ENCODE data around the gene STAMBP.
"Not testable (repeated sequence)": the region's sequence is repeated elsewhere in the genome, so short reads cannot be mapped to it uniquely, and the experiment has no call there.

STAMBP gene

GRCh38 chr2:73828818-73829570, at the start of gene STAMBP:
TSS of gene STAMBP (plus strand) at chr2:73828961. CDS start at chr2:73830857, 1,896 bp downstream.
- DNase-seq = peak; percentile 98

- DNase-seq = peak; percentile 98
These were observed 49.1 kb upstream of the STAMBP start, which contains the start of gene DUSP11 for GRCh38 chr2:73779467-73780236. TSS of gene DUSP11 (minus strand) at chr2:73780103. CDS start at chr2:73779974, 129 bp downstream.

- DNase-seq = no peak
These were observed 48.6 kb upstream of the STAMBP start for GRCh38 chr2:73780237-73780582.

- DNase-seq = peak; percentile 71
These were observed 45.4 kb upstream of the STAMBP start for GRCh38 chr2:73783402-73783801.

- not testable (repeated sequence) for DNase-seq
These were observed 44.9 kb upstream of the STAMBP start, which contains the start of gene C2orf78 for GRCh38 chr2:73783883-73784282. TSS of gene C2orf78 (plus strand) at chr2:73784183. CDS start at chr2:73784310, 127 bp downstream.

GRCh38 chr2:73811878-73812277, 16.9 kb upstream of the STAMBP start:
- no peak for DNase-seq

GRCh38 chr2:73812635-73813034, 16.1 kb upstream of the STAMBP start:
- DNase-seq = no peak

GRCh38 chr2:73818296-73818695, 10.5 kb upstream of the STAMBP start:
- no peak for DNase-seq

- DNase-seq = no peak
These were observed 7.5 kb upstream of the STAMBP start for GRCh38 chr2:73821227-73821626.

GRCh38 chr2:73821669-73822068, 7.1 kb upstream of the STAMBP start:
- DNase-seq = no peak

- no peak for DNase-seq
These were observed 6.5 kb upstream of the STAMBP start for GRCh38 chr2:73822276-73822675.

GRCh38 chr2:73822991-73823390, 5.8 kb upstream of the STAMBP start:
- no peak for DNase-seq

GRCh38 chr2:73823416-73823815, 5.3 kb upstream of the STAMBP start:
- no peak for DNase-seq

- no peak for DNase-seq
These were observed 4.7 kb upstream of the STAMBP start for GRCh38 chr2:73823916-73824523.

GRCh38 chr2:73825408-73825807, 3.4 kb upstream of the STAMBP start:
- no peak for DNase-seq

- no peak for DNase-seq
These were observed 1.7 kb upstream of the STAMBP start for GRCh38 chr2:73827018-73827417.

- no peak for DNase-seq
These were observed 937 bp upstream of the STAMBP start for GRCh38 chr2:73827660-73828388.

- no peak for DNase-seq
These were observed 358 bp upstream of the STAMBP start for GRCh38 chr2:73828389-73828817.

GRCh38 chr2:73830871-73831401, 2.2 kb downstream of the STAMBP start:
- DNase-seq = no peak

- DNase-seq = no peak
These were observed 4.2 kb downstream of the STAMBP start for GRCh38 chr2:73832930-73833329.

GRCh38 chr2:73836141-73836943, 7.6 kb downstream of the STAMBP start:
- no peak for DNase-seq

Data from islet precursor cell (in vitro differentiated cells).